Tibial nerve (tissue), 4 donors: Measurements from ENCODE around the gene PTPRB.

ENCODE experiments used
- CTCF ChIP-seq, 5 experiments: fragments of 200-600 bp in 3 of 5; fragments of 450-650 bp in 2 of 5; sonication (generic) in 3 of 5; IDR thresholded peaks; one replicate each; pipeline ENCODE4 v1.5.1; 2016 to 2019; ENCODE audit warnings: antibody characterized with exemption in 5 of 5, mild to moderate bottlenecking in 3 of 5, moderate library complexity in 2 of 5
- EP300 ChIP-seq, 2 donors: sonication (generic); formaldehyde crosslinking; IDR thresholded peaks; one replicate each; pipeline ENCODE4 v1.6.1; 2017; ENCODE audit warnings: antibody characterized with exemption in 2 of 2, mild to moderate bottlenecking in 1 of 2
- POLR2A ChIP-seq, 2 donors: fragments of 450-650 bp; IDR thresholded peaks; one replicate each; pipeline ENCODE4 v1.6.1; 2017; ENCODE audit warnings: antibody characterized with exemption in 2 of 2, mild to moderate bottlenecking in 2 of 2, moderate library complexity in 2 of 2

- TF ChIP-seq CTCF (IDR thresholded peaks at IDR 0.05) (no peak), EP300 (IDR thresholded peaks at IDR 0.05) (no peak), POLR2A (IDR thresholded peaks at IDR 0.05) (no peak)
Observed at GRCh38 chr12:70583251-70583650, 54.0 kb downstream of the PTPRB start.
